GM10266 (cell line): ENCODE data around the gene PNKD.

ENCODE experiments used
- DNase-seq: peaks from one replicate; pipeline ENCODE4 v3.0.0; 2012; ENCODE audit errors: extremely low spot score
- TF ChIP-seq, protein P1 (sequence below): IDR thresholded peaks from 2 replicates; pipeline ENCODE4 v1.5.1; 2012; ENCODE audit warnings: mild to moderate bottlenecking, low read depth; ENCODE audit not compliant: control insufficient read depth, insufficient read depth; ENCODE audit errors: missing control alignments

The PNKD gene

DNA sequence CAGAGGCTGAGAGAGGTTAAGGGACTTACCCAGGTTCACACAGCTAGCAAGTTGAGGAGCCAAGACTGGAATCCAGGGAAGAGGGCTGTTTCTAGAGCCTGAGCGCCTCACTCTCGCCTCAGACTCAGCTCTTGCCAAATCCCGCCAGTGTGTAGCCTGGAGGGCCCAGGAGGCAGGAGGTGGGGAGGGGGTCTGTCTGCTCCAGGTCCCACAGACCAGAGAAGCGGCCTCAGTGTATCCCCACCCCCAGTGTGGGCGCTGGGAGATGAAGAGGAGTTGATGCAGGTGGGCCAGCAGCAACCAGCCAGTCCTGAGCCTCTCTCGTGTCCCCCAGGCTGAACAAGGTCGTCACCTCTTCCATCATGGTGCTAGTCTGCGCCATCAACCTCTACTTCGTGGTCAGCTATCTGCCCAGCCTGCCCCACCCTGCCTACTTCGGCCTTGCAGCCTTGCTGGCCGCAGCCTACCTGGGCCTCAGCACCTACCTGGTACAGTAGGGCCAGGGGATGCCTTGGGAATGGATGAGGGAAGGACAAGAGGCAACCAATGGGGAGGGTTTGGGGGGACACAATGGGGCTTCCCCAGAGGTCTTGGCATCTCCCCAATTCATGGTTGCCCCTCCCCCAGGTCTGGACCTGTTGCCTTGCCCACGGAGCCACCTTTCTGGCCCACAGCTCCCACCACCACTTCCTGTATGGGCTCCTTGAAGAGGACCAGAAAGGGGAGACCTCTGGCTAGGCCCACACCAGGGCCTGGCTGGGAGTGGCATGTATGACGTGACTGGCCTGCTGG lies 124.2 kb downstream of the PNKD start:
- TF ChIP-seq, protein P1, sequence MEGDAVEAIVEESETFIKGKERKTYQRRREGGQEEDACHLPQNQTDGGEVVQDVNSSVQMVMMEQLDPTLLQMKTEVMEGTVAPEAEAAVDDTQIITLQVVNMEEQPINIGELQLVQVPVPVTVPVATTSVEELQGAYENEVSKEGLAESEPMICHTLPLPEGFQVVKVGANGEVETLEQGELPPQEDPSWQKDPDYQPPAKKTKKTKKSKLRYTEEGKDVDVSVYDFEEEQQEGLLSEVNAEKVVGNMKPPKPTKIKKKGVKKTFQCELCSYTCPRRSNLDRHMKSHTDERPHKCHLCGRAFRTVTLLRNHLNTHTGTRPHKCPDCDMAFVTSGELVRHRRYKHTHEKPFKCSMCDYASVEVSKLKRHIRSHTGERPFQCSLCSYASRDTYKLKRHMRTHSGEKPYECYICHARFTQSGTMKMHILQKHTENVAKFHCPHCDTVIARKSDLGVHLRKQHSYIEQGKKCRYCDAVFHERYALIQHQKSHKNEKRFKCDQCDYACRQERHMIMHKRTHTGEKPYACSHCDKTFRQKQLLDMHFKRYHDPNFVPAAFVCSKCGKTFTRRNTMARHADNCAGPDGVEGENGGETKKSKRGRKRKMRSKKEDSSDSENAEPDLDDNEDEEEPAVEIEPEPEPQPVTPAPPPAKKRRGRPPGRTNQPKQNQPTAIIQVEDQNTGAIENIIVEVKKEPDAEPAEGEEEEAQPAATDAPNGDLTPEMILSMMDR: no peak
- no peak for DNase-seq

DNA sequence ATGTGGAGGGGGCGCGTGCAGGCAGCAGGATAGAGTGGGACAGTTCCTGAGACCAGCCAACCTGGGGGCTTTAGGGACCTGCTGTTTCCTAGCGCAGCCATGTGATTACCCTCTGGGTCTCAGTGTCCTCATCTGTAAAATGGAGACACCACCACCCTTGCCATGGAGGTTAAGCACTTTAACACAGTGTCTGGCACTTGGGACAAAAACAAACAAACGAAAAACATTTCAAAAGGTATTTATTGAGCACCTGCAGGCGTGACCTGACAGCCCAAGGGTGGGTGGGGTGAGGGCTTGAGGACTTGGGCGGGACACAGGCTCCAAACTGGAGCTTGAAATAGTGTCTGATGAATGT lies 124.7 kb downstream of the PNKD start:
- DNase-seq: no peak
- TF ChIP-seq, protein P1: no peak

DNA sequence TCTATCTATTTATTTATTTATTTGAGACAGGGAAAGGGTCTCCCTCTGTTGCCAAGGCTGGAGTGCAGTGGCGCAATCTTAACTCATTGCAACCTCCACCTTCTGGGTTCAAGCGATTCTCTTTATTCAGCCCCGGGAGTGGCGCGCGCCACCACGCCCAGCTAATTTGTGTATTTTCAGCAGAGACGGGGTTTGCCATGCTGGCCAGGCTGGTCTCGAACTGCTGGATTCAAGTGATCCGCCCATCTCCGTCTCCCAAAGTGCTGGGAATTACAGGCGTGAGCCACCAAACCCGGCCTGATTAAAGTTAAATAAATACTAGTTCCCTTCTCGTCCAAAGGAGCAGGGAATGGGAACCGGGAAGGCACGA lies 125.1 kb downstream of the PNKD start:
- TF ChIP-seq, protein P1: no peak
- no peak for DNase-seq

DNA sequence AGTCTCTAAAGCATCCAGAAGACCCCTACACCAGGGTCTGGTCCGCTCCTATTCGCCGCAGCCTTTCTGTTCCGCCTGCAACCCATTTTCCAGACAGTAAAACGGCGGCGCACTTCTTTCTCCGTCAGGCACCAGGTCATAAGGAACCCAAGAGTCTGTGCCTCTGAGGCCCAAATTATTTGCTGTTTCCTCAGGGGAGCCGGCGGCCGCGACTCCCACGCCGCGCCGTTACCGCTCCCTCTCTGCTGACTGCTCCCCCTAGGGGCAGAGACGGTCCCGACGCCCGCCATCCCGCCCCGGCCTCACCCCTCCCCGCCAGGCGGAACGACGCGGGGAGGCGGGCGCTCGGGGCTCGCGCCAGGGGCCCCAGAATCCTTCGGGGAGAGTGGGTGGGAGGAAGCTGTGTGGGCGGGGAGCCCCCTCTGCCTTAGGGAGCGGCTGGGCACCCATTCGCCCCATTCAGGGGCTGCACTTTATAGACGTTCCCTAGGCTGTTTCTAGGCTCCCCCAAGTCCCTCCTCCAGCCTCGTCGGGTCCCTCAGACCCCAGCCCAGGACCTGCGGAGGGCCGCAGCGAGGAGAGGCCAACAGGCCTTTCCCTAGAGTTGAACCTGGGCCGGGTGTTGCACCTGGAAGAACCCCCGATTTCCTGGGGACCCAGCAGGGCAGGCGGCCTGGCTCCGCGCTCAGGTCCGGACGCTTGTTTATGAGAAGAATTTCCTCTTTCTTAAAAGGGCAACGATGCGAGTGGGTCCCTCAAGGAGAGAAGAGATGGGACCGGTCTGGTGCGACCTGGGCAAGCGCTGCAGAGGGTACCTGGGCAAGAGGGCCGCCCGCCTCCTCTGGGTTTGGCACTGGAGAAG lies 125.7 kb downstream of the PNKD start:
- peak; percentile 95 for DNase-seq
- TF ChIP-seq, protein P1: peak; percentile 81
